Activated T-cell treated with anti-CD3 and anti-CD28 coated beads, Interleukin-2, amount 50 U/mL, for 48 hours (primary cell): ENCODE results near the gene TSPAN18.

ENCODE experiments used
- DNase-seq, 2 experiments: peaks; one replicate each; pipeline ENCODE4 v3.0.0-alpha.2; 2020

The TSPAN18 gene

GRCh38 chr11:44903518-44903917, 176.8 kb downstream of the TSPAN18 start:
- no peak for DNase-seq

- DNase-seq = no peak
Observed at GRCh38 chr11:44904261-44905020, 177.7 kb downstream of the TSPAN18 start.

- no peak for DNase-seq
Observed at GRCh38 chr11:44905131-44905866, 178.5 kb downstream of the TSPAN18 start.

GRCh38 chr11:44906649-44907048, 179.9 kb downstream of the TSPAN18 start:
- DNase-seq = no peak

GRCh38 chr11:44909557-44909956, 182.8 kb downstream of the TSPAN18 start:
- DNase-seq = no peak

GRCh38 chr11:44910591-44910990, 183.8 kb downstream of the TSPAN18 start:
- DNase-seq = no peak

GRCh38 chr11:44911029-44911814, 184.5 kb downstream of the TSPAN18 start:
- peak; percentile 87 to 88 for DNase-seq

GRCh38 chr11:44912270-44912987, 185.7 kb downstream of the TSPAN18 start:
- DNase-seq = no peak

- DNase-seq = no peak
Observed at GRCh38 chr11:44913502-44913901, 186.7 kb downstream of the TSPAN18 start.

- DNase-seq = no peak
Observed at GRCh38 chr11:44914105-44914504, 187.3 kb downstream of the TSPAN18 start.

GRCh38 chr11:44915004-44915403, 188.2 kb downstream of the TSPAN18 start:
- DNase-seq = no peak

GRCh38 chr11:44915621-44916020, 188.9 kb downstream of the TSPAN18 start:
- no peak for DNase-seq

GRCh38 chr11:44916331-44916730, 189.6 kb downstream of the TSPAN18 start:
- no peak for DNase-seq

- no peak for DNase-seq
Observed at GRCh38 chr11:44916801-44917385, 190.1 kb downstream of the TSPAN18 start.

- no peak for DNase-seq
Observed at GRCh38 chr11:44917741-44918140, 191.0 kb downstream of the TSPAN18 start.

- no peak for DNase-seq
Observed at GRCh38 chr11:44920451-44920850, 193.7 kb downstream of the TSPAN18 start.

GRCh38 chr11:44923115-44923514, 196.4 kb downstream of the TSPAN18 start:
- no peak for DNase-seq

GRCh38 chr11:44923806-44924205, 197.0 kb downstream of the TSPAN18 start:
- no peak for DNase-seq

- no peak for DNase-seq
Observed at GRCh38 chr11:44926036-44926435, 199.3 kb downstream of the TSPAN18 start.

GRCh38 chr11:44927174-44927661, 200.5 kb downstream of the TSPAN18 start:
- peak; percentile 76 for DNase-seq

GRCh38 chr11:44928144-44928543, 201.4 kb downstream of the TSPAN18 start:
- DNase-seq = no peak

GRCh38 chr11:44928816-44929215, 202.1 kb downstream of the TSPAN18 start:
- no peak for DNase-seq
